WTC11 (cell line): ENCODE data around the gene MYPN.

Experiments used
- JUN ChIP-seq: sonication (generic); formaldehyde crosslinking; IDR thresholded peaks from 2 replicates; pipeline ENCODE4 v1.8.0; 2023; ENCODE audit warnings: mild to moderate bottlenecking, missing genetic modification reagents
- NFE2L1 ChIP-seq: sonication (generic); formaldehyde crosslinking; IDR thresholded peaks from 2 replicates; pipeline ENCODE4 v1.8.1; 2023; ENCODE audit warnings: missing genetic modification reagents
- SP1 ChIP-seq: sonication (generic); formaldehyde crosslinking; conservative IDR thresholded peaks from 2 replicates; pipeline ENCODE4 v1.8.1; 2022; ENCODE audit warnings: missing genetic modification reagents
- ZBTB21 ChIP-seq: sonication (generic); formaldehyde crosslinking; IDR thresholded peaks from 2 replicates; pipeline ENCODE4 v1.8.1; 2023; ENCODE audit warnings: mild to moderate bottlenecking, missing genetic modification reagents, borderline replicate concordance
- TF ChIP-seq, protein P1 (sequence below): sonication (generic); formaldehyde crosslinking; IDR thresholded peaks from 2 replicates; pipeline ENCODE4 v1.8.0; 2022; ENCODE audit warnings: mild to moderate bottlenecking, missing genetic modification reagents
- TF ChIP-seq, protein P2 (sequence below): sonication (generic); formaldehyde crosslinking; conservative IDR thresholded peaks from 2 replicates; pipeline ENCODE4 v1.8.1; 2022; ENCODE audit warnings: mild to moderate bottlenecking, missing genetic modification reagents
- TF ChIP-seq, protein P3 (sequence below): fragments of 200-600 bp; IDR thresholded peaks from 2 replicates; pipeline ENCODE4 v1.8.0; 2022; ENCODE audit warnings: antibody characterized with exemption
- TF ChIP-seq, protein P4 (sequence below): sonication (generic); formaldehyde crosslinking; IDR thresholded peaks from 2 replicates; pipeline ENCODE4 v1.8.1; 2023; ENCODE audit warnings: mild to moderate bottlenecking, missing genetic modification reagents, moderate library complexity

DNA sequence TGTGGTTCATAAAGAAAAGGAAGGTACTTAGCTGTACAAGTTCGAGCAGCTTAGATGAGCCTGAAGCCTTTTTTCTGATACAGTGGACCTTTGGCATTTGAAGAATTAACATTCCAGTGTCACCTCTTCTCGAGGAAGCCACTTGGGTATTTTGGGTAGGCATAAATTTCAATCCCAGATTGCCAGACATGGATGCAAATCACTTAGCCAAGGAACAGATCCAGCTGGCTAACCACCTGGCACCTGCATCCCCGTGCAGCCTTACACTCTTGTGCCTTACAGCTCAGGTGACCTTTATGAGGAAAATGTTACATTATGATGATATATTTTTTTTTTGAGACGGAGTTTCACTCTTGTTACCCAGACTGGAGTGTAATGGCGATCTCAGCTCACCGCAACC lies 138.6 kb downstream of the MYPN start:
- TF ChIP-seq, protein P1, sequence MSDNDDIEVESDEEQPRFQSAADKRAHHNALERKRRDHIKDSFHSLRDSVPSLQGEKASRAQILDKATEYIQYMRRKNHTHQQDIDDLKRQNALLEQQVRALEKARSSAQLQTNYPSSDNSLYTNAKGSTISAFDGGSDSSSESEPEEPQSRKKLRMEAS (CRISPR knock-in tag) = no peak
- TF ChIP-seq, protein P2, sequence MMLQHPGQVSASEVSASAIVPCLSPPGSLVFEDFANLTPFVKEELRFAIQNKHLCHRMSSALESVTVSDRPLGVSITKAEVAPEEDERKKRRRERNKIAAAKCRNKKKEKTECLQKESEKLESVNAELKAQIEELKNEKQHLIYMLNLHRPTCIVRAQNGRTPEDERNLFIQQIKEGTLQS (CRISPR knock-in tag) = no peak
- TF ChIP-seq, protein P3, sequence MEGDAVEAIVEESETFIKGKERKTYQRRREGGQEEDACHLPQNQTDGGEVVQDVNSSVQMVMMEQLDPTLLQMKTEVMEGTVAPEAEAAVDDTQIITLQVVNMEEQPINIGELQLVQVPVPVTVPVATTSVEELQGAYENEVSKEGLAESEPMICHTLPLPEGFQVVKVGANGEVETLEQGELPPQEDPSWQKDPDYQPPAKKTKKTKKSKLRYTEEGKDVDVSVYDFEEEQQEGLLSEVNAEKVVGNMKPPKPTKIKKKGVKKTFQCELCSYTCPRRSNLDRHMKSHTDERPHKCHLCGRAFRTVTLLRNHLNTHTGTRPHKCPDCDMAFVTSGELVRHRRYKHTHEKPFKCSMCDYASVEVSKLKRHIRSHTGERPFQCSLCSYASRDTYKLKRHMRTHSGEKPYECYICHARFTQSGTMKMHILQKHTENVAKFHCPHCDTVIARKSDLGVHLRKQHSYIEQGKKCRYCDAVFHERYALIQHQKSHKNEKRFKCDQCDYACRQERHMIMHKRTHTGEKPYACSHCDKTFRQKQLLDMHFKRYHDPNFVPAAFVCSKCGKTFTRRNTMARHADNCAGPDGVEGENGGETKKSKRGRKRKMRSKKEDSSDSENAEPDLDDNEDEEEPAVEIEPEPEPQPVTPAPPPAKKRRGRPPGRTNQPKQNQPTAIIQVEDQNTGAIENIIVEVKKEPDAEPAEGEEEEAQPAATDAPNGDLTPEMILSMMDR = no peak
- TF ChIP-seq ZBTB21 = no peak
- TF ChIP-seq, protein P4, sequence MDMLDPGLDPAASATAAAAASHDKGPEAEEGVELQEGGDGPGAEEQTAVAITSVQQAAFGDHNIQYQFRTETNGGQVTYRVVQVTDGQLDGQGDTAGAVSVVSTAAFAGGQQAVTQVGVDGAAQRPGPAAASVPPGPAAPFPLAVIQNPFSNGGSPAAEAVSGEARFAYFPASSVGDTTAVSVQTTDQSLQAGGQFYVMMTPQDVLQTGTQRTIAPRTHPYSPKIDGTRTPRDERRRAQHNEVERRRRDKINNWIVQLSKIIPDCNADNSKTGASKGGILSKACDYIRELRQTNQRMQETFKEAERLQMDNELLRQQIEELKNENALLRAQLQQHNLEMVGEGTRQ (CRISPR knock-in tag) = no peak
- no peak for TF ChIP-seq SP1 (CRISPR knock-in tag)
- TF ChIP-seq NFE2L1 (CRISPR knock-in tag) = no peak
- no peak for TF ChIP-seq JUN (CRISPR knock-in tag)
